ENCODE measurements around the gene EMILIN1. TPM values are rescaled to one million over a fixed set of nuclear protein-coding genes. Genes with fewer than 3 reads are reported as not detected.

The EMILIN1 gene
- total and polyA plus RNA-seq, 10 of the 15 experiments (the other 5 are each of a cell fraction or from before 2014, with no cell fraction given): 0.01 to 2.3 (median 1.2) TPM; not detected in 2

GRCh38 chr2:27076323-27076722, 2.1 kb upstream of the EMILIN1 start (continued):
- TF ChIP-seq, protein P1, sequence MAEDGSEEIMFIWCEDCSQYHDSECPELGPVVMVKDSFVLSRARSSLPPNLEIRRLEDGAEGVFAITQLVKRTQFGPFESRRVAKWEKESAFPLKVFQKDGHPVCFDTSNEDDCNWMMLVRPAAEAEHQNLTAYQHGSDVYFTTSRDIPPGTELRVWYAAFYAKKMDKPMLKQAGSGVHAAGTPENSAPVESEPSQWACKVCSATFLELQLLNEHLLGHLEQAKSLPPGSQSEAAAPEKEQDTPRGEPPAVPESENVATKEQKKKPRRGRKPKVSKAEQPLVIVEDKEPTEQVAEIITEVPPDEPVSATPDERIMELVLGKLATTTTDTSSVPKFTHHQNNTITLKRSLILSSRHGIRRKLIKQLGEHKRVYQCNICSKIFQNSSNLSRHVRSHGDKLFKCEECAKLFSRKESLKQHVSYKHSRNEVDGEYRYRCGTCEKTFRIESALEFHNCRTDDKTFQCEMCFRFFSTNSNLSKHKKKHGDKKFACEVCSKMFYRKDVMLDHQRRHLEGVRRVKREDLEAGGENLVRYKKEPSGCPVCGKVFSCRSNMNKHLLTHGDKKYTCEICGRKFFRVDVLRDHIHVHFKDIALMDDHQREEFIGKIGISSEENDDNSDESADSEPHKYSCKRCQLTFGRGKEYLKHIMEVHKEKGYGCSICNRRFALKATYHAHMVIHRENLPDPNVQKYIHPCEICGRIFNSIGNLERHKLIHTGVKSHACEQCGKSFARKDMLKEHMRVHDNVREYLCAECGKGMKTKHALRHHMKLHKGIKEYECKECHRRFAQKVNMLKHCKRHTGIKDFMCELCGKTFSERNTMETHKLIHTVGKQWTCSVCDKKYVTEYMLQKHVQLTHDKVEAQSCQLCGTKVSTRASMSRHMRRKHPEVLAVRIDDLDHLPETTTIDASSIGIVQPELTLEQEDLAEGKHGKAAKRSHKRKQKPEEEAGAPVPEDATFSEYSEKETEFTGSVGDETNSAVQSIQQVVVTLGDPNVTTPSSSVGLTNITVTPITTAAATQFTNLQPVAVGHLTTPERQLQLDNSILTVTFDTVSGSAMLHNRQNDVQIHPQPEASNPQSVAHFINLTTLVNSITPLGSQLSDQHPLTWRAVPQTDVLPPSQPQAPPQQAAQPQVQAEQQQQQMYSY (CRISPR knock-in tag; IDR thresholded peaks at IDR 0.05): no peak
- TF ChIP-seq, protein P2, sequence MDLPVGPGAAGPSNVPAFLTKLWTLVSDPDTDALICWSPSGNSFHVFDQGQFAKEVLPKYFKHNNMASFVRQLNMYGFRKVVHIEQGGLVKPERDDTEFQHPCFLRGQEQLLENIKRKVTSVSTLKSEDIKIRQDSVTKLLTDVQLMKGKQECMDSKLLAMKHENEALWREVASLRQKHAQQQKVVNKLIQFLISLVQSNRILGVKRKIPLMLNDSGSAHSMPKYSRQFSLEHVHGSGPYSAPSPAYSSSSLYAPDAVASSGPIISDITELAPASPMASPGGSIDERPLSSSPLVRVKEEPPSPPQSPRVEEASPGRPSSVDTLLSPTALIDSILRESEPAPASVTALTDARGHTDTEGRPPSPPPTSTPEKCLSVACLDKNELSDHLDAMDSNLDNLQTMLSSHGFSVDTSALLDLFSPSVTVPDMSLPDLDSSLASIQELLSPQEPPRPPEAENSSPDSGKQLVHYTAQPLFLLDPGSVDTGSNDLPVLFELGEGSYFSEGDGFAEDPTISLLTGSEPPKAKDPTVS (IDR thresholded peaks at IDR 0.05; ENCODE audit: low read depth, low read length): no peak
- no peak for TF ChIP-seq HCFC1 (IDR thresholded peaks at IDR 0.05; ENCODE audit: low read length)
- no peak for TF ChIP-seq MEF2A (IDR thresholded peaks at IDR 0.05; ENCODE audit: insufficient read depth, low read depth, low read length)
- TF ChIP-seq TCF7 (IDR thresholded peaks at IDR 0.05; ENCODE audit: borderline replicate concordance): no peak
- no peak for TF ChIP-seq RBBP5 (conservative IDR thresholded peaks at IDR 0.05)
- TF ChIP-seq TARDBP (IDR thresholded peaks at IDR 0.05; ENCODE audit: borderline replicate concordance): no peak
- no peak for TF ChIP-seq BACH1 (IDR thresholded peaks at IDR 0.05; ENCODE audit: borderline replicate concordance)
- TF ChIP-seq, protein P3, sequence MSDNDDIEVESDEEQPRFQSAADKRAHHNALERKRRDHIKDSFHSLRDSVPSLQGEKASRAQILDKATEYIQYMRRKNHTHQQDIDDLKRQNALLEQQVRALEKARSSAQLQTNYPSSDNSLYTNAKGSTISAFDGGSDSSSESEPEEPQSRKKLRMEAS (IDR thresholded peaks at IDR 0.05; ENCODE audit: low read depth, low read length): no peak
- no peak for TF ChIP-seq KDM1A (IDR thresholded peaks at IDR 0.05; ENCODE audit: borderline replicate concordance)
- TF ChIP-seq DPF2 (IDR thresholded peaks at IDR 0.05): no peak
- TF ChIP-seq, protein P4, sequence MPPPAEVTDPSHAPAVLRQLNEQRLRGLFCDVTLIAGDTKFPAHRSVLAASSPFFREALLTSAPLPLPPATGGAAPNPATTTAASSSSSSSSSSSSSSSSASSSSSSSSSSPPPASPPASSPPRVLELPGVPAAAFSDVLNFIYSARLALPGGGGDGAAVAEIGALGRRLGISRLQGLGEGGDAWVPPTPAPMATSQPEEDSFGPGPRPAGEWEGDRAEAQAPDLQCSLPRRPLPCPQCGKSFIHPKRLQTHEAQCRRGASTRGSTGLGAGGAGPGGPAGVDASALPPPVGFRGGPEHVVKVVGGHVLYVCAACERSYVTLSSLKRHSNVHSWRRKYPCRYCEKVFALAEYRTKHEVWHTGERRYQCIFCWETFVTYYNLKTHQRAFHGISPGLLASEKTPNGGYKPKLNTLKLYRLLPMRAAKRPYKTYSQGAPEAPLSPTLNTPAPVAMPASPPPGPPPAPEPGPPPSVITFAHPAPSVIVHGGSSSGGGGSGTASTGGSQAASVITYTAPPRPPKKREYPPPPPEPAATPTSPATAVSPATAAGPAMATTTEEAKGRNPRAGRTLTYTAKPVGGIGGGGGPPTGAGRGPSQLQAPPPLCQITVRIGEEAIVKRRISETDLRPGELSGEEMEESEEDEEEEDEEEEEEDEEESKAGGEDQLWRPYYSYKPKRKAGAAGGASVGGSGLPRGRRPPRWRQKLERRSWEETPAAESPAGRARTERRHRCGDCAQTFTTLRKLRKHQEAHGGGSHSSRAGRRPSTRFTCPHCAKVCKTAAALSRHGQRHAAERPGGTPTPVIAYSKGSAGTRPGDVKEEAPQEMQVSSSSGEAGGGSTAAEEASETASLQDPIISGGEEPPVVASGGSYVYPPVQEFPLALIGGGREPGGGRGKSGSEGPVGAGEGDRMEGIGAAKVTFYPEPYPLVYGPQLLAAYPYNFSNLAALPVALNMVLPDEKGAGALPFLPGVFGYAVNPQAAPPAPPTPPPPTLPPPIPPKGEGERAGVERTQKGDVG (CRISPR knock-in tag; IDR thresholded peaks at IDR 0.05): no peak
- no peak for TF ChIP-seq MYB (IDR thresholded peaks at IDR 0.05; ENCODE audit: borderline replicate concordance, low read depth, low read length)
- TF ChIP-seq SPI1 (IDR thresholded peaks at IDR 0.05; ENCODE audit: borderline replicate concordance, insufficient read depth, low read depth, low read length): no peak
- TF ChIP-seq STAT1 (conservative IDR thresholded peaks at IDR 0.05): no peak

Measured in GM12878 (cell line).